Thoracic aorta (tissue), 2 donors: ENCODE measurements around the gene MCTS1. TPM values are rescaled to one million over a fixed set of nuclear protein-coding genes. Genes with fewer than 3 reads are reported as not detected.

ENCODE experiments used
- ATAC-seq: fragments of 150-250 bp; one replicate; pipeline ENCODE4 v1.8.0; 2017; ENCODE audit warnings: low read depth; ENCODE audit not compliant: insufficient number of reproducible peaks, low FRiP score
- DNase-seq: peaks from one replicate; pipeline ENCODE4 v3.0.0-alpha.2; 2020; ENCODE audit warnings: low spot score
- H3K27ac ChIP-seq, 2 donors: fragments of 200-600 bp; sonication (generic); 1 replicate in 1 of 2; 2 replicates in 1 of 2; pipeline ENCODE4 v1.5.1; 2016; ENCODE audit warnings: mild to moderate bottlenecking in 2 of 2, moderate library complexity in 2 of 2
- H3K27me3 ChIP-seq: fragments of 200-600 bp; sonication (generic); replicated peaks from 2 replicates; pipeline ENCODE4 v1.6.0; 2016; ENCODE audit warnings: mild to moderate bottlenecking; ENCODE audit not compliant: insufficient read depth
- H3K36me3 ChIP-seq: fragments of 200-600 bp; sonication (generic); one replicate; pipeline ENCODE4 v1.5.1; 2016
- H3K4me1 ChIP-seq, 2 donors: fragments of 200-600 bp; sonication (generic); 1 replicate in 1 of 2; 2 replicates in 1 of 2; pipeline versions ENCODE4 v1.5.1 to v1.6.0; 2016; ENCODE audit warnings: low read depth in 2 of 2, mild to moderate bottlenecking in 1 of 2; ENCODE audit not compliant: control insufficient read depth in 1 of 2
- H3K4me3 ChIP-seq: fragments of 200-600 bp; sonication (generic); 2 replicates; pipeline ENCODE4 v1.5.1; 2016; ENCODE audit warnings: mild to moderate bottlenecking
- H3K9me3 ChIP-seq: fragments of 200-600 bp; sonication (generic); 2 replicates; pipeline ENCODE4 v1.5.1; 2016
- CTCF ChIP-seq: fragments of 200-600 bp; sonication (generic); IDR thresholded peaks from one replicate; pipeline ENCODE4 v1.5.1; 2019; ENCODE audit warnings: antibody characterized with exemption
- total RNA-seq, 2 donors: library from RNA; depleted of rRNA; stranded (reverse); fragments of >200 nt; gene quantifications; one replicate each; pipeline versions ENCODE4 v1.1.0 to v1.2.3, GENCODE V29; 2016

The MCTS1 gene
- total RNA-seq, 2 donors from 2014 or later = 19.2 to 19.5 TPM

- no peak overlapping the region for H3K27ac ChIP-seq
- DNase-seq (no peak), ATAC-seq (no peak)
- H3K4me1 ChIP-seq = no peaks in the 10 kb centered on the region
- no peaks in the 10 kb centered on the region for H3K9me3 ChIP-seq
- no peaks in the 10 kb centered on the region for H3K27me3 ChIP-seq
- H3K36me3 ChIP-seq = no peaks in the 10 kb centered on the region
- no peak overlapping the region for H3K4me3 ChIP-seq
- no peak for TF ChIP-seq CTCF
Observed at GRCh38 chrX:120653000-120653399, 49.1 kb downstream of the MCTS1 start.

DNA sequence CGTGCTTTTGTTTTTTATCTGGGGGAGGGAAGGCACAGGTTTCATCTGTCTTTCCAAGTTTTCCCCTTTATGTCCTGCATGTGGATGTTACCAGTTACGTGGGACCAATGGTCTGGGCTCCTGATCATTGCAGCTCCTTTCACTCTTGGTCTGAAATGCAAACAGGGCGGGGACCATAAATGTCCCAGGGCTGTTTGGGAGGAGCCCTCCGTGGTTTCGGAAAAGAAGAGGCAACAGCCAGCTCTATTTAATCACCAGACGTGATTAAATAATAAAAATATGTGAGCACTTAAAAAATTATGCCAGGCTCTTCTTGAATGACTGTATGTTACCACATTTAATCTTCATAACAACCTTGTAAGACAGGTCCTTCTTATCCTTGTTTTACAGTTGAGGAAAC lies 56.7 kb downstream of the MCTS1 start:
- Histone ChIP-seq H3K27ac (no peak overlapping the region), H3K36me3 (no peaks in the 10 kb centered on the region), H3K9me3 (no peaks in the 10 kb centered on the region), H3K27me3 (no peaks in the 10 kb centered on the region), H3K4me1 (no peaks in the 10 kb centered on the region), H3K4me3 (no peak overlapping the region)
- ATAC-seq (no peak), DNase-seq (no peak)
- no peak for TF ChIP-seq CTCF

Other genes starting within 250 kb of the MCTS1 start
- gene ATP1B4, start 242.0 kb upstream of the MCTS1 start, total RNA-seq = not detected
- 100 to 1,000 TPM in 1 of 2 donors, 10 to 100 TPM in 1; 81.3 to 118 TPM for gene LAMP2, start 134.8 kb upstream of the MCTS1 start, total RNA-seq
- 10 to 100 TPM; 38.7 to 66.2 TPM for gene CUL4B, start 43.1 kb upstream of the MCTS1 start, total RNA-seq
- 10 to 100 TPM; 26.8 to 30.1 TPM for gene C1GALT1C1, start 26.0 kb downstream of the MCTS1 start, total RNA-seq